Measurements from ENCODE around the gene SRRM1. TPM values are rescaled to one million over a fixed set of nuclear protein-coding genes. Genes with fewer than 3 reads are reported as not detected.
"Not testable (repeated sequence)": the region's sequence is repeated elsewhere in the genome, so short reads cannot be mapped to it uniquely, and the experiment has no call there.

The SRRM1 gene
- total RNA-seq, 3 donors from 2014 or later (not counting 1 experiment from before 2014, with no cell fraction given) = 291 to 314 (median 302) TPM

DNA sequence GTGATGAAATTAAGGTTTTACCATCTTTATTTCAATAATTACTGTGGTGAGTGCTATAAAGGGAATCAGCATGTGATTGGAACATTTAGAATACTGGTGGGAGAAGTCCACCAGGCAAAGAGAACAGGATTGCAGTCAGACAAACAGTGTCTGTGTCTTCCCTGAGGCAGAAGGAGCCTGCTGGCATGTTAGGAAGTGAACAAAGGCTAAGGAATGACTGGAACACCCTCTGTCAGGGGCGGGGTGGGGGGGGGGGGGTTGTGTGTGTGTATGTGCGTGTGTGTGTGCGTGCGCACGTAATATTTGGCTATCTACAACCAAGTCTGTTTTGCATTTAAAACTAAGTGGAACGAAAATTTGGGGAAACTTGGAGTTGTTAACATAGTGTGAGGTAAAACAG, 30.2 kb downstream of the SRRM1 start:
- Mint-ChIP-seq H3K27ac (peak overlapping the region; percentile 37 to 38), H3K4me1 (peaks cover 12 to 21% of the 10 kb centered on the region in 2 donors), H3K27me3 (ENCODE audit: low read depth in 2 of 2) (no peaks in the 10 kb centered on the region), H3K9me3 (no peaks in the 10 kb centered on the region), H3K36me3 (peaks cover 39% of the 10 kb centered on the region), H3K4me3 (no peak overlapping the region)
- Histone ChIP-seq H3K4me3 (ENCODE audit: low read length) (no peak overlapping the region), H3K27me3 (ENCODE audit: control insufficient read depth, insufficient read depth, low read length) (no peaks in the 10 kb centered on the region), H3K36me3 (ENCODE audit: control insufficient read depth, insufficient read depth, low read length) (peaks cover 65% of the 10 kb centered on the region), H3K9me3 (ENCODE audit: control insufficient read depth, insufficient read depth, low read length) (no peaks in the 10 kb centered on the region), H3K4me1 (ENCODE audit: control insufficient read depth, insufficient read depth, low read length) (no peaks in the 10 kb centered on the region), H3K27ac (ENCODE audit: low read length) (no peak overlapping the region)
- no peak for ATAC-seq
- 95% methylated on average over 6 of the region's 6 CpGs for WGBS (ENCODE audit: insufficient coverage)
- DNase-seq = no peak
- no peak for TF ChIP-seq CTCF (IDR thresholded peaks at IDR 0.05)
- intact Hi-C loops (cut with micrococcal nuclease) = no loop called here

DNA sequence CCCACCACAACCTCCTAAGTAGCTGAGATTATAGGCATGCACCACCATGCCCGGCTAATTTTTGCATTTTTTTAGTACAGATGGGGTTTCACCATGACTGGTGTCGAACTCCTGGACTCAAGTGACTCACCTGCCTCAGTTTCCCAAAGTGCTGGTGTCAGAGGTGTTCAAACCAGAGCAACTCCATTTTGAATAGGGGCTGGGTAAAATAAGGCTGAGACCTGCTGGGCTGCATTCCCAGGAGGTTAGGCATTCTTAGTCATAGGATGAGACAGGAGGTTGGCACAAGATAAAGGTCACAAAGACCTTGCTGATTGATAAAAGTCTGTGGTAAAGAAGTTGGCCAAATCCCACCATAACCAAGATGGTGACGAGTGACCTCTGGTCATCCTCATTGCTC, 35.3 kb downstream of the SRRM1 start:
- 95% methylated on average over 2 of the region's 3 CpGs for WGBS (ENCODE audit: insufficient coverage)
- H3K4me1 Mint-ChIP-seq; H3K9me3 Mint-ChIP-seq; H3K27me3 ChIP-seq (ENCODE audit: control insufficient read depth, insufficient read depth, low read length); H3K36me3 Mint-ChIP-seq; H3K27ac ChIP-seq (ENCODE audit: low read length); H3K27ac Mint-ChIP-seq; intact Hi-C loops (cut with micrococcal nuclease); H3K4me1 ChIP-seq (ENCODE audit: control insufficient read depth, insufficient read depth, low read length); ATAC-seq; H3K4me3 ChIP-seq (ENCODE audit: low read length); H3K9me3 ChIP-seq (ENCODE audit: control insufficient read depth, insufficient read depth, low read length); H3K4me3 Mint-ChIP-seq; H3K27me3 Mint-ChIP-seq (ENCODE audit: low read depth in 2 of 2); DNase-seq: not testable (repeated sequence)
- peaks cover 17% of the 10 kb centered on the region for H3K36me3 ChIP-seq (ENCODE audit: control insufficient read depth, insufficient read depth, low read length)

GRCh38 chr1:24679725-24680124, 36.6 kb downstream of the SRRM1 start:
- no peaks in the 10 kb centered on the region for H3K27me3 ChIP-seq (ENCODE audit: control insufficient read depth, insufficient read depth, low read length)
- ATAC-seq = no peak
- no peak overlapping the region for H3K4me3 ChIP-seq (ENCODE audit: low read length)
- DNase-seq = no peak
- Mint-ChIP-seq H3K4me1 (no peaks in the 10 kb centered on the region), H3K9me3 (no peaks in the 10 kb centered on the region), H3K4me3 (no peak overlapping the region), H3K36me3 (no peaks in the 10 kb centered on the region), H3K27ac (no peak overlapping the region), H3K27me3 (ENCODE audit: low read depth in 2 of 2) (no peaks in the 10 kb centered on the region)
- no peak overlapping the region for H3K27ac ChIP-seq (ENCODE audit: low read length)
- TF ChIP-seq CTCF (IDR thresholded peaks at IDR 0.05) = no peak
- 89% methylated on average over 4 of the region's 4 CpGs for WGBS (ENCODE audit: insufficient coverage)
- H3K9me3 ChIP-seq (ENCODE audit: control insufficient read depth, insufficient read depth, low read length) = no peaks in the 10 kb centered on the region
- intact Hi-C loops (cut with micrococcal nuclease) = no loop called here
- peaks cover 7% of the 10 kb centered on the region for H3K36me3 ChIP-seq (ENCODE audit: control insufficient read depth, insufficient read depth, low read length)
- no peaks in the 10 kb centered on the region for H3K4me1 ChIP-seq (ENCODE audit: control insufficient read depth, insufficient read depth, low read length)

GRCh38 chr1:24683713-24684162, 40.6 kb downstream of the SRRM1 start:
- ATAC-seq = no peak
- Mint-ChIP-seq H3K4me3 (no peak overlapping the region), H3K36me3 (no peaks in the 10 kb centered on the region), H3K9me3 (no peaks in the 10 kb centered on the region), H3K27ac (no peak overlapping the region), H3K4me1 (peaks cover 3 to 5% of the 10 kb centered on the region in 2 donors), H3K27me3 (ENCODE audit: low read depth in 2 of 2) (no peaks in the 10 kb centered on the region)
- no peaks in the 10 kb centered on the region for H3K9me3 ChIP-seq (ENCODE audit: control insufficient read depth, insufficient read depth, low read length)
- intact Hi-C loops (cut with micrococcal nuclease) = no loop called here
- no peaks in the 10 kb centered on the region for H3K4me1 ChIP-seq (ENCODE audit: control insufficient read depth, insufficient read depth, low read length)
- no peak for DNase-seq
- no peaks in the 10 kb centered on the region for H3K27me3 ChIP-seq (ENCODE audit: control insufficient read depth, insufficient read depth, low read length)
- no peaks in the 10 kb centered on the region for H3K36me3 ChIP-seq (ENCODE audit: control insufficient read depth, insufficient read depth, low read length)
- TF ChIP-seq CTCF (IDR thresholded peaks at IDR 0.05) = no peak
- 93% methylated on average over 3 of the region's 6 CpGs for WGBS (ENCODE audit: insufficient coverage)
- no peak overlapping the region for H3K27ac ChIP-seq (ENCODE audit: low read length)
- no peak overlapping the region for H3K4me3 ChIP-seq (ENCODE audit: low read length)
